HepG2 (cell line): ENCODE results near the gene TMEM145. TPM values are rescaled to one million over a fixed set of nuclear protein-coding genes. Genes with fewer than 3 reads are reported as not detected.

Experiments
- FOXC1 ChIP-seq: sonication (generic); formaldehyde crosslinking; IDR thresholded peaks from 2 replicates; pipeline ENCODE4 v1.8.0; 2022; ENCODE audit warnings: mild to moderate bottlenecking, missing genetic modification reagents, borderline replicate concordance
- HNRNPLL ChIP-seq: fragments of 200-400 bp; formaldehyde crosslinking; IDR thresholded peaks from 2 replicates; pipeline ENCODE4 v1.6.1; 2017; ENCODE audit warnings: mild to moderate bottlenecking, low read depth, low read length; ENCODE audit not compliant: poor library complexity, severe bottlenecking
- KDM3A ChIP-seq: IDR thresholded peaks from 2 replicates; pipeline ENCODE4 v1.6.1; 2018; ENCODE audit warnings: low read depth, missing compliant biosample characterization
- REL ChIP-seq: sonication (generic); formaldehyde crosslinking; conservative IDR thresholded peaks from 2 replicates; pipeline ENCODE4 v1.8.0; 2022; ENCODE audit warnings: mild to moderate bottlenecking, missing genetic modification reagents, moderate library complexity
- SMARCC2 ChIP-seq: fragments of 450-650 bp; IDR thresholded peaks from 2 replicates; pipeline ENCODE4 v1.6.1; 2017; ENCODE audit warnings: antibody characterized with exemption, mild to moderate bottlenecking
- SMC3 ChIP-seq: IDR thresholded peaks from 2 replicates; pipeline ENCODE4 v1.6.1; 2011; ENCODE audit warnings: low read length, improper control_type of control experiment
- ZBTB40 ChIP-seq, 2 experiments: fragments of 450-650 bp in 1 of 2; sonication (generic) in 1 of 2; formaldehyde crosslinking in 1 of 2; IDR thresholded peaks; 2 replicates each; pipeline versions ENCODE4 v1.6.1 to v1.8.0; 2016 to 2022; ENCODE audit warnings: antibody characterized with exemption in 1 of 2, mild to moderate bottlenecking in 1 of 2, missing genetic modification reagents in 1 of 2
- ZNF672 ChIP-seq: sonication (generic); formaldehyde crosslinking; IDR thresholded peaks from 2 replicates; pipeline ENCODE4 v1.8.1; 2022; ENCODE audit warnings: missing genetic modification reagents
- polyA plus RNA-seq, 8 experiments: library from polyadenylated mRNA; depleted of rRNA in 3 of 8; stranded (reverse) in 7 of 8; unstranded in 1 of 8; fragments of >200 nt; fragmentation: Illumina TruSeq in 4 of 8; extraction: Trizol in 4 of 8; gene quantifications; 2 replicates each; pipeline versions ENCODE4 v1.2.1 to v1.2.3, GENCODE V29; 2011 to 2016; ENCODE audit warnings: low read depth in 4 of 8, missing spikeins in 1 of 8, mixed read lengths in 1 of 8; ENCODE audit not compliant: insufficient read depth in 1 of 8
- total RNA-seq, 5 experiments: library from RNA; depleted of rRNA; stranded (reverse); fragments of >200 nt; fragmentation: Illumina TruSeq; extraction: Trizol; gene quantifications; 2 replicates each; pipeline ENCODE4 v1.2.3, GENCODE V29; 2016; ENCODE audit warnings: low read depth in 1 of 5
- TF ChIP-seq, protein P1 (sequence below): sonication (generic); formaldehyde crosslinking; IDR thresholded peaks from 2 replicates; pipeline ENCODE4 v1.8.1; 2022; ENCODE audit warnings: mild to moderate bottlenecking, missing genetic modification reagents
- TF ChIP-seq, protein P2 (sequence below): sonication (generic); formaldehyde crosslinking; IDR thresholded peaks from 2 replicates; pipeline ENCODE4 v1.5.0; 2020; ENCODE audit warnings: missing genetic modification reagents
- TF ChIP-seq, protein P3 (sequence below): sonication (generic); formaldehyde crosslinking; IDR thresholded peaks from 2 replicates; pipeline ENCODE4 v1.4.0; 2020; ENCODE audit warnings: mild to moderate bottlenecking, low read depth, missing genetic modification reagents
- TF ChIP-seq, protein P4 (sequence below): sonication (generic); formaldehyde crosslinking; IDR thresholded peaks from 2 replicates; pipeline ENCODE4 v1.5.1; 2020; ENCODE audit warnings: missing genetic modification reagents, mild to moderate bottlenecking, borderline replicate concordance

TMEM145 gene
- total and polyA plus RNA-seq, 2 of the 13 experiments (the other 11 are each of a cell fraction or from before 2014, with no cell fraction given): 0.07 to 5.1 TPM

GRCh38 chr19:42279902-42280814, 33.0 kb upstream of the TMEM145 start (continued):
- TF ChIP-seq, protein P1, sequence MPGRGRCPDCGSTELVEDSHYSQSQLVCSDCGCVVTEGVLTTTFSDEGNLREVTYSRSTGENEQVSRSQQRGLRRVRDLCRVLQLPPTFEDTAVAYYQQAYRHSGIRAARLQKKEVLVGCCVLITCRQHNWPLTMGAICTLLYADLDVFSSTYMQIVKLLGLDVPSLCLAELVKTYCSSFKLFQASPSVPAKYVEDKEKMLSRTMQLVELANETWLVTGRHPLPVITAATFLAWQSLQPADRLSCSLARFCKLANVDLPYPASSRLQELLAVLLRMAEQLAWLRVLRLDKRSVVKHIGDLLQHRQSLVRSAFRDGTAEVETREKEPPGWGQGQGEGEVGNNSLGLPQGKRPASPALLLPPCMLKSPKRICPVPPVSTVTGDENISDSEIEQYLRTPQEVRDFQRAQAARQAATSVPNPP (CRISPR knock-in tag): no peak
- TF ChIP-seq ZNF672 (CRISPR knock-in tag) (no peak), KDM3A (CRISPR knock-in tag) (no peak), SMARCC2 (no peak), HNRNPLL (no peak), SMC3 (no peak; the same call in 1 of the 2 replicates), FOXC1 (CRISPR knock-in tag) (no peak), REL (no peak), ZBTB40 (IDR thresholded peaks at IDR 0.05) (no peak), ZBTB40 (CRISPR knock-in tag; IDR thresholded peaks at IDR 0.05) (no peak; the same call in 1 of the 2 replicates)
- TF ChIP-seq, protein P2, sequence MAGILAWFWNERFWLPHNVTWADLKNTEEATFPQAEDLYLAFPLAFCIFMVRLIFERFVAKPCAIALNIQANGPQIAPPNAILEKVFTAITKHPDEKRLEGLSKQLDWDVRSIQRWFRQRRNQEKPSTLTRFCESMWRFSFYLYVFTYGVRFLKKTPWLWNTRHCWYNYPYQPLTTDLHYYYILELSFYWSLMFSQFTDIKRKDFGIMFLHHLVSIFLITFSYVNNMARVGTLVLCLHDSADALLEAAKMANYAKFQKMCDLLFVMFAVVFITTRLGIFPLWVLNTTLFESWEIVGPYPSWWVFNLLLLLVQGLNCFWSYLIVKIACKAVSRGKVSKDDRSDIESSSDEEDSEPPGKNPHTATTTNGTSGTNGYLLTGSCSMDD: no peak
- TF ChIP-seq, protein P3, sequence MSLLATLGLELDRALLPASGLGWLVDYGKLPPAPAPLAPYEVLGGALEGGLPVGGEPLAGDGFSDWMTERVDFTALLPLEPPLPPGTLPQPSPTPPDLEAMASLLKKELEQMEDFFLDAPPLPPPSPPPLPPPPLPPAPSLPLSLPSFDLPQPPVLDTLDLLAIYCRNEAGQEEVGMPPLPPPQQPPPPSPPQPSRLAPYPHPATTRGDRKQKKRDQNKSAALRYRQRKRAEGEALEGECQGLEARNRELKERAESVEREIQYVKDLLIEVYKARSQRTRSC (CRISPR knock-in tag): no peak
- TF ChIP-seq, protein P4, sequence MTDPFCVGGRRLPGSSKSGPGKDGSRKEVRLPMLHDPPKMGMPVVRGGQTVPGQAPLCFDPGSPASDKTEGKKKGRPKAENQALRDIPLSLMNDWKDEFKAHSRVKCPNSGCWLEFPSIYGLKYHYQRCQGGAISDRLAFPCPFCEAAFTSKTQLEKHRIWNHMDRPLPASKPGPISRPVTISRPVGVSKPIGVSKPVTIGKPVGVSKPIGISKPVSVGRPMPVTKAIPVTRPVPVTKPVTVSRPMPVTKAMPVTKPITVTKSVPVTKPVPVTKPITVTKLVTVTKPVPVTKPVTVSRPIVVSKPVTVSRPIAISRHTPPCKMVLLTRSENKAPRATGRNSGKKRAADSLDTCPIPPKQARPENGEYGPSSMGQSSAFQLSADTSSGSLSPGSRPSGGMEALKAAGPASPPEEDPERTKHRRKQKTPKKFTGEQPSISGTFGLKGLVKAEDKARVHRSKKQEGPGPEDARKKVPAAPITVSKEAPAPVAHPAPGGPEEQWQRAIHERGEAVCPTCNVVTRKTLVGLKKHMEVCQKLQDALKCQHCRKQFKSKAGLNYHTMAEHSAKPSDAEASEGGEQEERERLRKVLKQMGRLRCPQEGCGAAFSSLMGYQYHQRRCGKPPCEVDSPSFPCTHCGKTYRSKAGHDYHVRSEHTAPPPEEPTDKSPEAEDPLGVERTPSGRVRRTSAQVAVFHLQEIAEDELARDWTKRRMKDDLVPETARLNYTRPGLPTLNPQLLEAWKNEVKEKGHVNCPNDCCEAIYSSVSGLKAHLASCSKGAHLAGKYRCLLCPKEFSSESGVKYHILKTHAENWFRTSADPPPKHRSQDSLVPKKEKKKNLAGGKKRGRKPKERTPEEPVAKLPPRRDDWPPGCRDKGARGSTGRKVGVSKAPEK (CRISPR knock-in tag): no peak
